Superior temporal gyrus (tissue), 1 donor: Measurements from ENCODE around the gene DEFB124.
"Not testable (repeated sequence)": the region's sequence is repeated elsewhere in the genome, so short reads cannot be mapped to it uniquely, and the experiment has no call there.

Experiments
- DNase-seq: peaks from one replicate; pipeline ENCODE4 v3.0.0-alpha.2; 2016; ENCODE audit errors: extremely low spot score

Gene DEFB124, protein sequence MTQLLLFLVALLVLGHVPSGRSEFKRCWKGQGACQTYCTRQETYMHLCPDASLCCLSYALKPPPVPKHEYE

DNA sequence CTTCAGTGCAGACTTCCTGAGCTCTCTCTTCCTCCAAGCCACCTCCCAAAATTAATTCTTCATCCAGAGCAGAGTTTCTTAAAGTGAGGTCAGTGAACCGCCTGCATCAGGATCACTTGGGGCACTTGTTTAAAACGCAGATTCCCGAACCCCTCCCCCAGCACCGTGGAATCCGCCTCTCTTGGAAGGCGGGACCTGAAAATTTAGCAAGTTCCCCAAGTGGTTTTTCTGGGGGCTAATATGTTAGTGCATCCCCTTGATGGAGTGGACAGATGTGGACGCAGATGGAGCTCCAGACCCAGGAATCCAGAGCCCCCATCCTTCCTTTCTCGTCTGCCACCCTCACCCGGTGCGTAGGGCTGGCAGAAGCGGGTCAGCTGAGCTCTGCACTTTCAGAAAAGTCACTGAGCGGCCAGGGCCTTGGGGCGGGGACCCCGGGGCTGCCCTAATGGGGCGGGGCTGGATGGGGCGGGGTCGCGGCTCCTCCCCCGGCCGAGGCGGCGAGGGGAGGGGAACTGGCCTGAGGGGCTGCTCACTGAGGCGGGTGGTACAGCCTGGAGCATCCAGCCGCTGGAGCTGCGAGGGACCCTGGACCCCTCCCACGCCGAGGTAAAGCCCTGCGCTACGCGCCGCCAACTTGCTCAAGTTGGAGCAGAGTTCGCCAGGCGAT lies at the start of gene DEFB124, which contains the start of gene REM1:
Gene DEFB124, minus strand, starts transcription at position 370 of the 670 bp plus-strand sequence. CDS start 2,114 bp downstream, outside the sequence.
Gene REM1, plus strand, starts transcription at position 531 of the 670 bp plus-strand sequence. CDS start 1,158 bp downstream, outside the sequence.
- no peak for DNase-seq

DNA sequence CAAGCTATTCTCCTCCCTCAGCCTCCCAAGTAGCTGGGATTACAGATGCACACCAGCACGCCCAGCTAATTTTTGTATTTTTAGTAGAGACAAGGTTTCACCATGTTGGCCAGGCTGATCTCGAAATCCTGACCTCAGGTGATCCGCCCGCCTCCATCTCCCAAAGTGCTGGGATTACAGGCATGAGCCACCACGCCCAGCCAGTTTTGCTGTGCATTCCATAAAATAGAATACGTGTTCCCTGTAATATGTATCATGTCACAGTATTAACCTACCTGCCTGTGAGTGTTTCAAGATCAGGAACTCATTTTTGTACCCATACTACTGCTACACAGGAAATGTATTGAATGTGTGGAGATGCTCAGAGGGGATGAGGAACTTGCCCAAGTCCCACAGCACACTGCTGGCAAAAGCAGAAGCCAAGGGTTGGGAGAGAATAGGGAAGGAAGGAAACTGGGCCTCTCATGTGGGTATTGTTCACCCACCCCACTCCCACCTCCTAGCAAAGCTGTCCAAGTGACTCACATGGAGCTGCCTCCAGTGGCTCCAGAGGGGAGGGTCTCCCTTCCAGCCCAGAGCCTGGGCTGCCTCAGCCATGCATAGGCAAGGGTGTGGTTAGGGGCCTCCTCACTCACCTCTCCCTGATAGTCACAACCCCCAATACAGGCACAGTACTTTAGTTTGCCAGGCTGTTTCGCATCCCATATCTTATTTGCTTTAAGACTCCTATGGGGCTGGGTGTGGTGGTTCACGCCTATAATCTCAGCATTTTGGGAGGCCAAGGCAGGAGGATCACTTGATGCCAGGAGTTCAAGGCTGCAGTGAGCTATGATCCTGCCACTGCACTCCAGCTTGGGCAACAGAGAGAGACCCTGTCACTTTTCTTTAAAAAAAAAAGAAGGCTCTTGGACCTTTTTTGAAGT lies 48.7 kb upstream of the DEFB124 start:
- DNase-seq: no peak

DNA sequence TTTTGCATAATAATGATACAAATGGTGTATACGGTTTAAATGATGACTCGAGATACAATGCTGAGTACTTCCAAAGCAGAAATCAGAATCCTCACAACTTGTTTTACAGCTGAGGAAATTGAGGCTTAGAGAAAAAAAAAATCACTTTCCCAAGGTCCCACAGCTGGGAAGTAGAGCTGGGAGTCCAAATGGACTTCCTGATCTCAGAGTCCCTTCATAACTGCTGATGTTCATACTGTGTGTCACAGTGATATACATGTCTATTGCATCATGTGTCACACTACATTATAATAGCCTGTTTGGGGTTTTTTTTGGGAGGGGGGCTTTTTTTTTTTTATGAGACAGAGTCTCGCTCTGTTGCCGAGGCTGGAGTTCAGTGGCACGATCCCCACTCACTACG lies 47.8 kb upstream of the DEFB124 start:
- no peak for DNase-seq

DNA sequence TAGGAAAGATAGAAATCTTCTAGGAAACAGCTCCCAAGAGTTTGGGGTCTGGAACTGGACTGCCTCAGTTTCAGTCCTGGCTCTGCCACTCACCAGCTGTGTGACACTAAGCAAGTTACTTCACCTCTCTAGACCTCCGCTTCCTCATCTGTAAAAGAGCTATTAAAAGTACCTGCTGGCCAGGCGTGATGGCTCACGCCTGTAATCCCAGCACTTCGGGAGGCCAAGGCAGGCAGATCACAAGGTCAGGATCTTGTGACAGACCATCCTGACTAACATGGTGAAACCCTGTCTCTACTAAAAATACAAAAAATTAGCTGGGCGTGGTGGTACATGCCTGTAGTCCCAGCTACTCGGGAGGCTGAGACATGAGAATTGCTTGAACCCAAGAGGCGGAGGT lies 46.3 kb upstream of the DEFB124 start:
- DNase-seq: not testable (repeated sequence)

DNA sequence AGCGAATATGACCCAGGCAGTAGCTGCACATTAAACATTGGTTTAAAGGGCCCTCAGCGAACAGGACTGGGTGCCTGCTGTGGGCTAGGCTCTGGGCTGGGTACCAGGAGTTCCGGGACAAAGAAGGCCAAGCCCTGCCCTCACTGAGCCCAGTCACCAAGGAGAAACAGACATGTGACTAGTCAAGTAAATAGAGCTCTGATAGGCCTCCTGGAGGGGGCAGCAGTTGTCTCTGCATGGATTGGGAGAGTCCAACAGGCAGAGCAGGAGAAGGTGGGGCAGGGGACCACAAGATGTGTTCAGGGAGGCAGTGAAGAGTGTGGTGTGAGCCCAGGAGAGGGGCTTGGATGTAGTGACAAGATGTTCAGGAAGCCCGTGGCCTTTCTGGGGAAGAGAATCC lies 42.4 kb upstream of the DEFB124 start:
- DNase-seq: no peak

DNA sequence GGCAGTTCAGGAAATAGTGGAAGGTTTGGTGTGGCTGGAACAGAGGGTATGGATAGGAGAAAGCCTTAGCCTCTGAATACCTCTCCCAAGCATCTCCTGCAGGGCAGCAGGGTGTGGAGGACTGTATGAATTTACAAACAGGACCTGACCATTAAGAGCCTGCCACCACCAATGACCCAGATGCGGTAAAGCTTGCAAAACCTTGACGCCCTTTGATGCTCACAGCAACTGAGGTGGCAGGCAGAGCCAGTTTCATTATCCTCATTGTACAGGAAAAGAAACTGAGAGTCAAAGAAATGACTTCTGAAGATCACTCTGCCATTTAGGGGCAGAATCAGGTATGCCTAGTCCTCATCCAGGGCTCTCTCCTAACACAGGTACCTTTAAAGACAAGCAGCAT lies 41.7 kb upstream of the DEFB124 start:
- no peak for DNase-seq

DNA sequence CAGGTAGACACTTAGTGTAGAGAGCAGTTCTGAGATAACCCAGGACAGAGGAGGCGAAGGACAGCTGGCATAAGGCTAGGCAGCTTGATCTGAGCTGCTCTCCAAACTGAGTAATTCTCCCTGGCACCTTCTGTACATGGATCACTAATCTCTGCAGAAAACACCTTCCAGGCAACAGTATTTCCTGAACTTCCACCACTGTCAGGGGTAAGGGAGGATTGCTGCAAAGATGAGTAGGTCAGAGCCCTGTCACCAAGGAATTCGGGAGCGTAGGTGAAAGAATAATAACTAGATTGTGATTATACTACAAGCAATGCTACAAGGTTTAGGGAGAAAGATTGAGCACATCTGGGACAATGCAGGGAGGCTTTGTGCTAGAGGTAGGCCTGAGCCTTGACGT lies 41.2 kb upstream of the DEFB124 start:
- no peak for DNase-seq

DNA sequence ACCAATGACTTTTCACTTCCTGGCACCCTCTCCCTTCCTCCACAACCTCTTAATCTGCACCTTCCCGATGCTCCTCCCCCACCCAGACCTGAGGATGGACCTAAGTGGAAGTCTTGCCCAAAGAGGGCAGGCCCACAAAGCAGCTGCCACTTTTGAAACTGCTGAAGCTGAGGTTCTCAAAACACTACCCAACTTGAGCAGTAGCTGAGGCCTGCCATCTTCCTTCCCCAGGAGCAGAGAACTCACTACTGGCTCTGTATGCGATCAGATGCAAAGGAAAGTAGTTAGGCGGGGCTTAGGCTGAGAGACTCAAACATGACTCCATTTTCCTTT lies 40.8 kb upstream of the DEFB124 start:
- no peak for DNase-seq

DNA sequence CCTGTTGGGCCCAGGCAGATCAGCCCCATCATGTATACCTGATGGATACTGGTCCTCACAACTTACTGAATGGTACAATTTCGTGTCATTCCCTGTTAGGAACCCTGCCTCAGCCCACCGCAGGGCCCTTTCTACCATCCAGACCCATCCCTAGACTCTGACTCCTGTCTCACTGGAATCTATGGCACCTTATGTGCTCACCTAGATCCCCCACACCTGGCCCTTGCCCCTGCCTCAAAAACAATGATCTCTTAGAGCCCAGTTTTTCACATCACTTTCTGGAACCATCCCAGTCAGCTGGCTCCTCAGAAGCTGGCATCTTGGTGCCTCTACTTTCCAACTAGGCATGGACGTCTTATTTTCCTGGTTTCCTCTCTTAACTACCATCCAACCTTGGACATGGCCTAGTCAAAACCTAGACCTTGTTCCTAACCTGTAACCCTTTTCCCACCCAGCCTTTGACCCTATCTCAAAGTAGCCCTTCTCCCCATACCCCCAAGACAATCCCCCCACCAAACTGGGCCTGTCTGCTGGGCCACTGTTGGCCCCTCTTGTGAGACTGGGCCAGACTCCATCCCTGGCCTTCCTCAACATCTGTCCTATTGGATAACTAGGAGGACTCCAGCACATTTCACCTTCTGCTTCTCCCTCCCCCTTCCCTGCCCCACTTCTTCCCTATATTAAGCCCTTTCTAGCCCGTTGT lies 40.3 kb upstream of the DEFB124 start:
- no peak for DNase-seq

DNA sequence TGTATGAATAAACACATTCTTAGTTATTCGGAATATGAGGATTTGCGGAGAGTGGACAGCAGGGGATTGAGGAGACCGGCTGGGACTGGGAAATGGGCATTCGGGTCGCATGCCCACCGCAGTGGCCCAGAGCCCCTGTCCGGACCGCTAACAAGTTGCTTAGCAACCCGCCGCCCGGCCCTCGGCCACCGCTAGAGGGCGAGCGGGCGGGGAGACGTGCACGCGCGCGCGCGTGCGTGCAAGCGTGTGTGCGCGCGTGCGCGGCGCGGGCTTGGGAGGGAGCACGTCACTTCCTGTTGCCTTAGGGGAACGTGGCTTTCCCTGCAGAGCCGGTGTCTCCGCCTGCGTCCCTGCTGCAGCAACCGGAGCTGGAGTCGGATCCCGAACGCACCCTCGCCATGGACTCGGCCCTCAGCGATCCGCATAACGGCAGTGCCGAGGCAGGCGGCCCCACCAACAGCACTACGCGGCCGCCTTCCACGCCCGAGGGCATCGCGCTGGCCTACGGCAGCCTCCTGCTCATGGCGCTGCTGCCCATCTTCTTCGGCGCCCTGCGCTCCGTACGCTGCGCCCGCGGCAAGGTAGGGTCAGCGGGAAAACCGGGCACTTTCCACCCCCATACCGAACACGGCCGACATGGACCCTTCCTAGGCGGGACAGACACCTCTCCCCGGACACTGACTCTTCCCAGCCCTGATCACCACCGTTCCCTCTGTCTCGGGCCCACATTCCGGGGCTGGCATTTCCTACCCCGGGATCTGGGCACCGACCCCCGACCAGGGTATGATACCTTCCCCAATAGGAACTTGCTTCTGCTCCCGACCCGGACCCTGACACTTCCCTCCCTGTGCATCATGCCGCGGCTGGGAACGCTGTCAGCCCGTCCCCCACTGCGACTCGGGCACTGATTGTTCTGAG lies 39.5 kb upstream of the DEFB124 start, which contains the start of gene HM13:
Gene HM13, plus strand, starts transcription at position 289 of the 918 bp plus-strand sequence. Its CDS starts 110 bp downstream, at position 399.
- peak; percentile 95 for DNase-seq

DNA sequence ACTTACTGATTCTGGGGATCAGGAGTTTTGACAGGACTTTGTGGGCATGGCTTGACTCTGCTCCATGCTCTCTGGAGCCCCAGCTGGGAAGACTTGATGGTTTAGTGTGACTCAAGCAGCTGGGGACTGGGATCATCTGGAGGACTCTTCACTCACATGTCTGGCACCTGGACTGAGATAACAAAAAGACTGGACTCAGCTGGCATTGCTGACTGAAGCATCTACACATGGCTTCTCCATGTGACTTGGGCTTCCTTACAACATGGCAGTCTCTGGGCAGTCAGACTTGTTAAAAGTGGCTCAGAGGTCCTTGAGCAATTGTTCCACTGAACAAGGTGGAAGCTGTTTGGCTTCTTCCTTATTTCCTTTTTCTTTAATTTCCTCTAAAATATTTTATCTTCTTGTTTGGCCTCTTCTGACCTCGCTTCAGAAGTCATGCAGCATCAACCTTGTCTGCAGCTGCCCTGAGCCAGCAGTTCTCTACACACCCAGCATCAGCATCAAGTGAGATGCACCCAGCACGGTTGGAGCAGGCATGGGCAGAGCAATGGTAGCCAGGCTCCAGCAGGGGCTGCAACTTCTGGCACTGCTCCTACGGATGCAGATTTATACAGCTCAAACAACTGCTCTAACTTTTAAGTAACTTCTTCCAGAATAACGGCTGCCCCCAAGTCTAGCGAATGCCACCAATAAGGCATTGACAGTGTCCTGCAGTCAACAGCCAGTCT lies 33.8 kb upstream of the DEFB124 start:
- no peak for DNase-seq

DNA sequence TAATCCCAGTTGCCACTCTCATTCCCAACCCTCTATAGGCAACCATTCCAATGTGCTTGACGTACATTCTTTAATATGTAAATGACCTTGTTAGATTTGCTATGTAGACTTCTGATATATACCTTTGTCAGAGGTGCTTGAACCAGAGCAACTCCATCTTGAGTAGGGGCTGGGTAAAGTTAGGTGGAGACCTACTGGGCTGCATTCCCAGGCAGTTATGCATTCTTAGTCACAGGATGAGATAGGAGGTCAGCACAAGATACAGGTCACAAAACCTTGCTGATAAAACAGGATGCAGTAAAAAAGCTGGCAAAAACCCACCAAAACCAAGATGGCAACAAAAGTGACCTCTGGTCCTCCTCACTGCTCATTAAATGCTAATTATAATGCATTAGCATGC lies 31.0 kb upstream of the DEFB124 start:
- no peak for DNase-seq

DNA sequence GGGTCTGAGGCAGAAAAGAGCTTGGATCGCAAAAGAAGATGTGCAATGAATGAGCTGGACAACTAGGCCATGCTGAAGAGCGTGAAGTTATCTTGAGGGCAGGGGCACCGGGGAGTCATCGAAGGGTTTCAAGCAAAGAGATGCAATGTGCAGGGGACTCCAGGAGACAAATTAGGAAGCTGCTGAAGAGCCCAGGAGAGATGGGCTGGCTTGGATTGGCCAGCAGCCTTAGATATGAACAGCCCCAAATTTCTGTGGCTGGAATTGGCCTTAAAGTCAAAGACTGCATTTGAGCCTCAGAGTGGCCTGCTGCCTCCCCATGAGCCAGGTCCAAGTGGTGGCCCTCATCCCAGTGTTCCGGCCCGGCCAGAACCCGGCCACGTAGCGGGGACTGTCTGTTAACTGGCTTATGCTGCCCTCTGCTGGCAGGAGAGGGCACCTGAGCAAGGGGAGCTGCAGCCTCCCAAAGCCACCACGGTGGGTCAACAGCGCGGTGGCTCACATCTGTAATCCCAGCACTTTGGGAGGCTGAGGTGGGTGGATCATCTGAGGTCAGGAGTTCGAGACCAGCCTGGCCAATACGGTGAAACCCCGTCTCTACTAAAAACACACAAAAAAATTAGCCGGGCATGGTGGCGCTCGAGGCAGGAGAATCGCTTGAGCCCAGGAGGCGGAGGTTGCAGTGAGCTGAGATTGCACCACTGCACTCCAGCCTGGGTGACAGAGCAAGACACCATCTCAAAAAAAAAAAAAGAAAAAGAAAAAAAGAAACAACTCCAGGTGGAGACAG lies 28.2 kb upstream of the DEFB124 start:
- peak; percentile 85 for DNase-seq

DNA sequence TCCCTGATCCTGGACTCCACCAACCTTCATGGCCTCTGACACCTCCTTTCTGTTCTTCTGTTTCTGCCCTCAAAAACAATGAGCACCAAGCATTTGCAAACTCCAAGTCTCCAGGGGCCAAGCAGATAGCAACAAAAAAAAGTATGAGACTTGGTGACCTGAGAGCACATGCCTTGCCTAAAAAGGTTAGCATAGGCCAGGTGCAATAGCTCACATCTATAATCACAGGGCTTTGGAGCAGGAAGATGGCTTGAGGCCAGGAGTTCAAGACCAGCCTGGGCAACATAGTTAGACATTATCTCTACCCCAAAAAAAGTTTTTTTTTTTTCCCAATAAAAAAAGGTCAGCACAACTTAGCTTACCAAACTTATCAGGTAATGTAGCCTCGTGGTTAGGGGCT lies 25.6 kb upstream of the DEFB124 start:
- no peak for DNase-seq

DNA sequence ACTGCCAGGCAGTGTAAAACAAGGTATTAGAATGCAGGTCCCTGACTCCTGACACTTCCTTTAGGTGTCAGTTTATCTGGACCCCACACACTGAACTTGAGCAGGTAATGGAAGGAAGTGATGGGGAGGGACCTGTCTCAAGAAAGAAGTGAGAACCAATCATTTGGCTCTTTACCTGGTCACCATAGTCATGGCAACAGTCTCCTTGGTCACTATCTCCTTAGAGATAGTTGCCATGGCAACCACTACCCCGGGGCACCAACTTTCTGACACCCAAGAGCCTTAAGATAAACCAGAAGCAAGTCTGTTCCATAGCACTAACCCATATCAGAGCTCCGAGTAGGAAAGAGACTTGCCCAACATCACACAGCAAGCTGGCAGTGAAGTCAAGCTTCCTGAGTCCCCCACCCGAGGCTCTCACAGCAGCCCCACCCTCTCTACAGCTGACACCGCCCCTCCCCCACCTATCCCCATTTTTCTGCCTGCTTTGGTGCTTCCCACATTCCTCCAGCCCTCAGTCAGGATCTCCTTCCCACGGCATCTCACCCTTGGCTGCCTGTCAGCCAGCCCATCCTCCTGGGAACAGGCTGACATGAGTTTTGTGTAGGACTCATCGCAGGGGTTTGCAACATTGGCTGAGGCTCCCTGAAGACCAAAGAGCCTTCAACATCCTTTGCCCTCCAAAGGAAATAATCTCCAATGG lies 23.1 kb upstream of the DEFB124 start:
- no peak for DNase-seq

DNA sequence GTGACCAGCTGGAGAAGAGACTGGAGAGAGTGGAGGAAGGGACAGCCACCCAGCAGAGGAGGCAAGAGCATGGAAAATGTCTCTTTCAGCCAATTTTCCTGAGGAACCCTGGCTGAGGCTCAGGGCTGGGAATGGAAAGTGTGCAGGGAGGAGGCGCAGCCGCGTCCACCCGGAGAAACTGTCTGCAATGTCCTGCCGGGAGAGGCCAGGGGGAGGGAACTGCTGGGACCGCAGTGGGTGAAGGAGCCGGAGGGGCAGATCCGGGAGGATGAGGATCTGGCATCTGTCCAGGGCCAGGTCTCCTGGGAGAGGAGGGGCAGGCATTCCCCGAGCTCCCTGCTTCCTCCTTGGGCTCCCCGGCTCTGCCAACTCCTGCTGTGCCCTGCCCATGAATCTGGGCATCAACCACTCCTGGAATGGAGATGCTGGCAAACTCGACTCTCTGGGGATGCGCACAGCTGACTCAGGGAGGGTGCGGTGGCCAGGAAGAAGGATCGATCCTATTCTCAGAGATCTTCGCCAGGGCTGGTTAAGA lies 21.9 kb upstream of the DEFB124 start:
- no peak for DNase-seq

DNA sequence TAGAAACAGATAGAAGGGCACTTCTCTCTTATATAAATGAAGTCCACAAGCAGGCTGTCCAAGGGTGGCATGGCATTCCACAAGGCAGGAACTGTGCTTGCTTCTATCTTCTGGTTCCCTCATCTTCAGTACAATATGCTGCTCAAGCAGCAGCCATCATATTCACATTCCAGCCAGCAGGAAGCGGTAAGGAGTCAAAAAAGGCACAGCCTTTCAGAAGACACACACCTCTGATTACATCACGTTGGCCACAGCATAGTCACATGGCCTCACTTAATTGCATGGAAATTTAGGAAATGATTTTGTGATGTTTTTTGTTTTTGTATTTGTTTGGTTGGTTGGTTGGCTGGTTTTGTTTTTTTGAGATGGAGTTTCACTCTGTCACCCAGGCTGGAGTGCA lies 19.2 kb upstream of the DEFB124 start:
- DNase-seq: no peak

DNA sequence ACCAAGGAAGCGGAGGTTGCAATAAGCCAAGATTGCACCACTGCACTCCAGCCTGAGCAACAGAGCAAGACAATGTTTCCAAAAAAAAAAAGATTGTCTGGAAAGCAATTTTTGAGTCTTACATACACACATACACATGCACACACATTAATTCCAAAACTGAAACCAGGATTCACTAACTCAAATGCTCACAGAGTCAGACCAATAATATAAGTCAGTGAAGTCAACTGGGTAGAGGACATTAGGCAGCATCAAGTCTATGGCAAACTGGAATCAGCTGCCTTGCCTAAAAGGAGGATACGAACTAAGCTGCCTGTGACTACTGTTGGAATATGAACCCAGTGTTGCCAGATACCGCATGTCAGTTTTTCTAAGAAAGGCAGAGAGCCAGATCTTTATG lies 15.8 kb upstream of the DEFB124 start:
- DNase-seq: no peak

DNA sequence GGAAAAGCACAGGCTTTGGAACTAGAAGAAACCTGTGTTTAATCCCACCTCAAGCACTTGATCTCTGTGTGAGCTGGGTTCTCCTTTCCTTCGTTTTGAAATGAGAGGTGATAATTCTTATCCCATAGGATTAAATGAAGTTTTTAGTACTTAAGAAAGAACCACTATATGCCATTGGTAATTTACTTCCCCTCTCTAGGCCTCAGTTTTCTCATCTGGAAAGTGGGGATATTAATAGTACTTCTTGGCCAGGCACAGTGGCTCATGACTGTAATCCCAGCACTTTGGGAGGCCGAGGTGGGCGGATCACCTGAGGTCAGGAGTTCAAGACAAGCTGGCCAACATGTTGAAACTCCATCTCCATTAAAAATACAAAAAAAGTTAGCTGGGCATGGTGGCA lies 14.2 kb upstream of the DEFB124 start:
- no peak for DNase-seq
